Skeletal muscle tissue (tissue), 4 donors: ENCODE measurements around the gene EFCAB14. TPM values are rescaled to one million over a fixed set of nuclear protein-coding genes. Genes with fewer than 3 reads are reported as not detected.
"Not testable (repeated sequence)": the region's sequence is repeated elsewhere in the genome, so short reads cannot be mapped to it uniquely, and the experiment has no call there.

Experiments
- H3K27ac ChIP-seq: one replicate; pipeline ENCODE4 v1.7.0; 2013; ENCODE audit warnings: mild to moderate bottlenecking, low read depth, low read length, inconsistent platforms
- H3K27me3 ChIP-seq, 3 donors: one replicate each; pipeline ENCODE4 v1.7.0; 2013; ENCODE audit warnings: low read length in 3 of 3; ENCODE audit not compliant: control insufficient read depth in 3 of 3, insufficient read depth in 3 of 3
- H3K36me3 ChIP-seq, 3 donors: one replicate each; pipeline ENCODE4 v1.7.0; 2013; ENCODE audit warnings: low read length in 3 of 3; ENCODE audit not compliant: control insufficient read depth in 3 of 3, insufficient read depth in 3 of 3
- H3K4me1 ChIP-seq, 3 donors: one replicate each; pipeline ENCODE4 v1.7.0; 2013; ENCODE audit warnings: low read length in 3 of 3, mild to moderate bottlenecking in 3 of 3; ENCODE audit not compliant: control insufficient read depth in 3 of 3, insufficient read depth in 3 of 3
- H3K4me3 ChIP-seq, 3 donors: one replicate each; pipeline ENCODE4 v1.7.0; 2013; ENCODE audit warnings: low read length in 3 of 3
- H3K9ac ChIP-seq, 3 donors: one replicate each; pipeline ENCODE4 v1.7.0; 2013; ENCODE audit warnings: low read length in 3 of 3, mild to moderate bottlenecking in 3 of 3, moderate library complexity in 2 of 3, low read depth in 1 of 3
- H3K9me3 ChIP-seq, 3 donors: one replicate each; pipeline ENCODE4 v1.7.0; 2013; ENCODE audit warnings: low read length in 3 of 3; ENCODE audit not compliant: control insufficient read depth in 3 of 3
- total RNA-seq: library from RNA; depleted of rRNA; stranded (reverse); fragments of >200 nt; gene quantifications from one replicate; pipeline ENCODE4 v1.2.3, GENCODE V29; 2014
- donor health status: Osteomylitis.

EFCAB14 gene
- total RNA-seq, 1 donor from 2014 or later = 50.6 TPM

DNA sequence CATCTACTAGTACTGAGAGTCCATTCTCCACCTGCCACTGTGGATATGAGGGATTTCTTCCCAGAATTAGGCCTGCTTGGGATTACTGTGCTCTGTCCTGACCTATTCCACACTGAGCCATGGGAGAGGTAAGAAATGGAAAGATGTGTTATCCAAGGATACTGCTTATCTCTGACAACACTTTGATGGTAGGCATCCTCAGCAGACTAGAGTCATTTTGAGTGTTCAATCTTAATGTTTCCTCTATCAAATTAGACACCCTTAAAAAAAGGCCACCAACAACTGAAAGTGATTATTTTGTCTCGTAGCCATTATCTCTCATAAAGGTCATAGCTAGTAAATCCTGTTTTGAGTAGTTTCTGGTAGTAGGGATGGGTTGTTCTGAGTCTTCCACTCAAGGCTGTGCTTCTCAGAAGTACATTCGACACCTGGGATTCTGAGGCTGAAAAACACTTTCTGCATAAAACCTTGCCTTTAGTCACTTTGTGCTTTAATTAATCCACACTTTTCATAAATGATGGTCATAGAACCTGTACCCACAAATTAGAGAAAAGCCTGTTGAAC lies 59.5 kb downstream of the EFCAB14 start:
- H3K9ac ChIP-seq = no peak overlapping the region
- H3K27me3 ChIP-seq = no peaks in the 10 kb centered on the region
- no peak overlapping the region for H3K27ac ChIP-seq
- H3K4me3 ChIP-seq = no peak overlapping the region
- no peaks in the 10 kb centered on the region for H3K4me1 ChIP-seq
- H3K36me3 ChIP-seq = peaks cover 27 to 47% (median 43%) of the 10 kb centered on the region in 3 donors
- H3K9me3 ChIP-seq = no peaks in the 10 kb centered on the region

DNA sequence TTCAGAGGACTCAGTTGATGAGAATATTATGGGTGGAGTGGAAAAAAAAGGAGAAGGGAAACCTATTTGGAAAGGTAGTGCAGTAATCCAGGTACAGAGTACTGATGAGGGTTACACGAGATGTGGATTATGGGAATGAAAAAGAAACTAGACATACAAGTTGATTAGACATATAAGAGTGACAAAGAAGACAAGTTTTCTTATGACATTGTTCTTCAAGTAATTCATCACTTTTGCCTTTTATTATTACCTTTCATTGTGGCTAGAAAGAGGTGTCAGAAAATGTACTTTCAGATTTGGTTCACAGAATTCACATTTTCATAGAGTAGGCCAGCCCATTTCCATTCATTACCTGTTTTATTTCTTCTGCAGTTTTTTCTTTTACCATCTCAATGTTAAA lies 61.1 kb downstream of the EFCAB14 start:
- Histone ChIP-seq H3K27me3 (no peaks in the 10 kb centered on the region), H3K27ac (no peak overlapping the region), H3K4me1 (no peaks in the 10 kb centered on the region), H3K9me3 (no peaks in the 10 kb centered on the region), H3K36me3 (peaks cover 19 to 55% (median 49%) of the 10 kb centered on the region in 3 donors), H3K9ac (no peak overlapping the region), H3K4me3 (no peak overlapping the region)

DNA sequence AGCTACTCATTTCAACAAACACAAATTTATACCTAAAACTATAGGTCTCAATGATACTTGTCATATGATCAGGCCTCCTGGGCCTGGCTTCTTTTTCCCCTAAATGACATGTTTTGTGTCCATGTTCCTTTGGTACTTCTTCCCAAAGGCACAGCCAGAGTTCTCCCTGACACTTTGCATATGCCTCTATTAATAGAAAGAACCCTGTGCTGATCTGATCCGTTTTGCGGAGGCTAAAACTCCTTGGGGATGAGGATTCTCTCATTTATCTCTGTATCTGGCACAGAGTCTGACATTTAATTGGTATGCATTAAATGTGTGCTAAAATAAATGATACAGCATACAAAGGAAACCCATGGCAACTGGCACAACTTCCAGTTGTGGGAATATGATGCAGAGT lies 62.3 kb downstream of the EFCAB14 start:
- H3K4me3 ChIP-seq = no peak overlapping the region
- H3K27me3 ChIP-seq = no peaks in the 10 kb centered on the region
- H3K36me3 ChIP-seq = peaks cover 25 to 63% (median 49%) of the 10 kb centered on the region in 3 donors
- no peak overlapping the region for H3K27ac ChIP-seq
- no peaks in the 10 kb centered on the region for H3K4me1 ChIP-seq
- no peaks in the 10 kb centered on the region for H3K9me3 ChIP-seq
- H3K9ac ChIP-seq = no peak overlapping the region

DNA sequence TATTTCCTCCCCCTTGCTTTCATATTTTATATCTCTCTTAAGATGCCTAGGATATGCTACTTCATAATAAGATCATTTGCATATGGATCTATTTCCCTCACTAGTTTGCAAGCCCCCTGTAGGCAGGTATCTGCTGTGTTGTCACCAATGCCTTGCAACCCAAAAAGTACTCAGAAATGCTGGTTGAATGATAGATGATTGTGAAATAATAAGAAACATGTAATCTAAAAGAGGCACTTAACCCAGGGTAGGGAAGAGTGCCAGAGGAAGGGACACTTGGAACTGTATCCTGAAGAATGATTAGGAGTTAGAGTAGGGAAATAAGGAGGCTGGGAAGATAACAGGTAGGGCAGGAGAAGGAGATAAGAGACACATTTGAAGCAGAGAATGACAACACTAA lies 63.1 kb downstream of the EFCAB14 start:
- Histone ChIP-seq H3K9me3 (no peaks in the 10 kb centered on the region), H3K4me3 (no peak overlapping the region), H3K27me3 (no peaks in the 10 kb centered on the region), H3K4me1 (no peaks in the 10 kb centered on the region), H3K36me3 (peaks cover 25 to 61% (median 49%) of the 10 kb centered on the region in 3 donors), H3K27ac (no peak overlapping the region), H3K9ac (no peak overlapping the region)

DNA sequence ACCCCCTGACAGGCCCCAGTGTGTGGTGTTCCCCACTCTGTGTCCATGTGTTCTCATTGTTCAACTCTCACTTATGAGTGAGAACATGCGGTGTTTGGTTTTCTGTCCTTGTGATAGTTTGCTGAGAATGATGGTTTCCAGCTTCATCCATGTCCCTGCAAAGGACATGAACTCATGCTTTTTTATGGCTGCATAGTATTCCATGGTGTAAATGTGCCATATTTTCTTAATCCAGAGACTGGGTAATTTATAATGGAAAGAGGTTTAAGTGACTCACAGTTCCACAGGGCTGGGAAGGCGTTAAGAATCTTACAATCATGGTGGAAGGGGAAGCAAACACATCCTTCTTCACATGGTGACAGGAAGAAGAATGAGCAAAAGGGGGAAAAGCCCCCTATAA lies 64.2 kb downstream of the EFCAB14 start:
- not testable (repeated sequence) for H3K9me3 ChIP-seq, H3K4me1 ChIP-seq, H3K27me3 ChIP-seq, H3K9ac ChIP-seq, H3K4me3 ChIP-seq, H3K27ac ChIP-seq
- H3K36me3 ChIP-seq = peaks cover 34 to 67% (median 59%) of the 10 kb centered on the region in 3 donors

DNA sequence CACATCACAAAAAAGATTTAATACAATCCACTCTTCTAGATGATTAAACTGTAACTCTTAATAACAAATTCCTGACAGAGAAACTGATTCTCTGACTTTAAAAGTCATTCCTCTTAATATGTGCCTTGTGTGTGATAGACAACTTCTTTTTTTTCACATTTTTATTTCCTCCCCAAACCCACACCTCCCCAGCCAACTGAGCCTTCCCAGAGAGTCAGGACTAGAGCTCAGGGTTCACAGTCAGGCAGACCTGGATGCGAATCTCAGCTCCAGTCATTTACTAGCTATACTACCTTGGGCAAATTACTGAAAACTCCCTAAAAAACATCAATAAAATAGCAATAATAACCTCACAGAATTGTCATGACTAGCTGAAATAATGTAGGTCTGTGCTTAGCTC lies 64.9 kb downstream of the EFCAB14 start:
- H3K9ac ChIP-seq = no peak overlapping the region
- H3K27ac ChIP-seq = no peak overlapping the region
- H3K27me3 ChIP-seq = no peaks in the 10 kb centered on the region
- peaks cover 36 to 69% (median 61%) of the 10 kb centered on the region in 3 donors for H3K36me3 ChIP-seq
- no peaks in the 10 kb centered on the region for H3K4me1 ChIP-seq
- peaks cover 0 to 11% (median 0%) of the 10 kb centered on the region in 3 donors for H3K9me3 ChIP-seq
- H3K4me3 ChIP-seq = no peak overlapping the region

DNA sequence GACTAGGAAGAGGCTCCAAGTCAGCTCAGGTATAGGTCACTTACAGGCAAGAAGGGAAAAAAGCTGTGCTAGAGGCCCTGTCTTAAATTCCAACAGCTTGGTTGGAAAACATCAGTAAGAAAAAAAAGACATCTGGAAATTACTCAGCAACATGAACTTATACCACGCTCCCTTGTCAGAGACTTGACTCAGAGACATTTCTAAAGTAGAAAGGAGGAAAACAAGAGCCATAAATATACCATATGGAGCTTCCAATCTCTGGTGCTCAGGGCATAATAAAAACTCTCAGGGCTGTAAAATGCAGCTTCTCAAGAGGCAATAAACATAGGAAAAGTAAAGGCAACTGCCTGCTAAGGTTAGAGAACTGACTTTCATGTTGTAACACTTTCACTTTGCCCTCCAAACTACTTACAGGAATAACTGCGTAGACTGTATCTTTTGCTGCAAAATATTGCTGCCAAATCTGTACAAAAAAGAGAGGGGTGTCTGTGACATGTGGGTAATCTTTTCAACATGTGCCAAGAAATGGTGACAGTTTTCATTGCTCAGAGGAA lies 65.4 kb downstream of the EFCAB14 start:
- H3K27ac ChIP-seq = no peak overlapping the region
- H3K4me3 ChIP-seq = no peak overlapping the region
- H3K27me3 ChIP-seq = no peaks in the 10 kb centered on the region
- peaks cover 36 to 68% (median 61%) of the 10 kb centered on the region in 3 donors for H3K36me3 ChIP-seq
- no peaks in the 10 kb centered on the region for H3K4me1 ChIP-seq
- no peak overlapping the region for H3K9ac ChIP-seq
- peaks cover 0 to 11% (median 0%) of the 10 kb centered on the region in 3 donors for H3K9me3 ChIP-seq

DNA sequence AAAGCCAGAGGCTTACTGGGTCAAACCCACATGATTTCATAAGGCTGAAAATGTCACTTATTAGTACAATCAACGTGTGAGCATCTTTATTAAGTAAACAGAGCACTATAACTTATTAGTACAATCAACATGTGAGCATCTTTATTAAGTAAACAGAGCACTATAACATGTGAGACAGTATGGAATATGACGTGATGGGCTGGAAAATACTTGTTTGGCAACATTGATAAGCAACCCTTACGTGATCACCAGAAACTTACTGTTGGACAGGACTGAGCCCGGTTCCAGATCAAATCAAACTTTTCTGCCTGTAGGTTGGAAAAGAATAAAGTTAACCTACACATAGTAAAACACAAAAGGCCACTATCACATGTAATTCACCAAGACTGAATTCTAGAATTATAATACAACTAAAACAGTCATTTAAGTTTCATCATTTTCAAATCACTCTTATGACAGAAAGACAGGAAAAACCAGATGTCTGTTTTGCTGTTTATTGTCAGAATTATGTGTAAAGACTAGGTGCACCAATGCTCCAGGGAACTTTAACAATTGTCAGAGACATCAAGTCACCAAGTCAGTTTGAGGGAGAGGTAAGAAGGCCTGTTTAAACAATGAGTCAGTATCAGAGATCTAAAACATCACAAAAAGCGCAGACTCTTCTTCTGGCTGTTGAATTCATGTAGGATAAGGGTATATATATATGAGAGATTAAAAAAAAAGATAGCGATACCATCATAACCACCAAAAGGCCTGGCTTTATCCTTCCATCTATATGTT lies 66.4 kb downstream of the EFCAB14 start:
- no peaks in the 10 kb centered on the region for H3K27me3 ChIP-seq
- H3K27ac ChIP-seq = no peak overlapping the region
- H3K4me3 ChIP-seq = no peak overlapping the region
- H3K36me3 ChIP-seq = peaks cover 29 to 64% (median 56%) of the 10 kb centered on the region in 3 donors
- H3K9me3 ChIP-seq = peaks cover 0 to 11% (median 0%) of the 10 kb centered on the region in 3 donors
- no peaks in the 10 kb centered on the region for H3K4me1 ChIP-seq
- no peak overlapping the region for H3K9ac ChIP-seq

DNA sequence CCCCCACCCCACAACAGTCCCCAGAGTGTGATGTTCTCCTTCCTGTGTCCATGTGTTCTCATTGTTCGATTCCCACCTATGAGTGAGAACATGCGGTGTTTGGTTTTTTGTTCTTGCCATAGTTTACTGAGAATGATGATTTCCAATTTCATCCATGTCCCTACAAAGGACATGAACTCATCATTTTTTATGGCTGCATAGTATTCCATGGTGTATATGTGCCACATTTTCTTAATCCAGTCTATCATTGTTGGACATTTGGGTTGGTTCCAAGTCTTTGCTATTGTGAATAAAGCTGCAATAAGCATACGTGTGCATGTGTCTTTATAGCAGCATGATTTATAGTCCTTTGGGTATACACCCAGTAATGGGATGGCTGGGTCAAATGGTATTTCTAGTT lies 67.8 kb downstream of the EFCAB14 start:
- not testable (repeated sequence) for H3K27ac ChIP-seq, H3K4me1 ChIP-seq, H3K4me3 ChIP-seq, H3K9ac ChIP-seq, H3K27me3 ChIP-seq
- Histone ChIP-seq H3K36me3 (peaks cover 26 to 64% (median 52%) of the 10 kb centered on the region in 3 donors), H3K9me3 (peaks cover 0 to 11% (median 0%) of the 10 kb centered on the region in 3 donors)

DNA sequence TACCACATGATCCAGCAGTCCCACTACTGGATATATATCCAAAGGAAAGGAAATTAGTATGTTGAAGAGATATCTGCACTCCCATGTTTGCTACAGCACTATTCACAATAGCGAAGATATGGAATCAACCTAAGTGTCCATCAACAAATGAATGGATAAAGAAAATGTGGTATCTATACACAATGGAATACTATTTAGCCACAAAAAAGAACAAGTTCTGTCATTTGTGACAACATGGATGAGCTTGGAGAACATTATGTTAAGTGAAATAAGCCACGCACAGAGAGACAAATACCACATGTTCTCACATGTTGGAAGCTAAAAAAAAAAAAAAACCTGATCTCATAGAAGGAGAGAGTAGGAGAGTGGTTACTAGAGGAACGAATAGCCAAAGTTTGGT lies 68.4 kb downstream of the EFCAB14 start:
- Histone ChIP-seq H3K27me3 (no peaks in the 10 kb centered on the region), H3K4me3 (no peak overlapping the region), H3K36me3 (peaks cover 26 to 59% (median 46%) of the 10 kb centered on the region in 3 donors), H3K9me3 (peaks cover 0 to 11% (median 0%) of the 10 kb centered on the region in 3 donors), H3K27ac (no peak overlapping the region), H3K4me1 (no peaks in the 10 kb centered on the region), H3K9ac (no peak overlapping the region)
